Panc1 (cell line): ENCODE data around the gene ANTXR1. TPM values are rescaled to one million over a fixed set of nuclear protein-coding genes. Genes with fewer than 3 reads are reported as not detected.

Experiments
- ATAC-seq: fragments of 200-7000 bp; cut with Tn5 transposase; 2 replicates; pipeline ENCODE4 v1.9.1; 2020; ENCODE audit warnings: mild to moderate bottlenecking, moderate library complexity
- Bru-seq: library from RNA; stranded (reverse); fragments of 400-500 nt; gene quantifications from one replicate; lab custom pipeline; 2021; lab: Mats Ljungman, UMichigan
- BruChase-seq, 2 experiments: library from RNA; stranded (reverse); fragments of 400-500 nt; gene quantifications; one replicate each; lab custom pipeline; 2021; lab: Mats Ljungman, UMichigan
- BruUV-seq: library from RNA; stranded (reverse); fragments of 400-500 nt; replicated peaks from 2 replicates; lab custom pipeline; 2021; lab: Mats Ljungman, UMichigan
- CTCF ChIA-PET: fragments of 300-600 bp; sonication (Branson Sonifier 250); formaldehyde crosslinking; loops from one replicate; lab custom pipeline; 2022; ENCODE audit warnings: antibody characterized with exemption; lab: Charles Lee
- POLR2A ChIA-PET: fragments of 300-600 bp; sonication (Branson Sonifier 250); formaldehyde crosslinking; loops from one replicate; lab custom pipeline; 2022; ENCODE audit warnings: antibody characterized with exemption; lab: Charles Lee
- DNase-seq: peaks from one replicate; pipeline ENCODE4 v3.0.0-alpha.2; 2010; ENCODE audit warnings: low read depth, low spot score
- H3K27ac ChIP-seq: 2 replicates; pipeline ENCODE4 v1.5.1; 2011; ENCODE audit warnings: mild to moderate bottlenecking, low read length, inconsistent platforms
- H3K27me3 ChIP-seq: fragments of 200-500 bp; sonication (Bioruptor generic); 2 replicates; pipeline ENCODE4 v1.6.0; 2014; ENCODE audit warnings: low read length, inconsistent platforms; ENCODE audit not compliant: control insufficient read depth, insufficient read depth
- H3K36me3 ChIP-seq: fragments of 200-500 bp; sonication (Bioruptor generic); 2 replicates; pipeline ENCODE4 v1.5.1; 2014; ENCODE audit warnings: inconsistent platforms, mild to moderate bottlenecking, low read length, moderate library complexity; ENCODE audit not compliant: control insufficient read depth, insufficient read depth
- H3K4me1 ChIP-seq: 2 replicates; pipeline ENCODE4 v1.5.1; 2011; ENCODE audit warnings: inconsistent platforms, mild to moderate bottlenecking, low read length, moderate library complexity; ENCODE audit not compliant: control insufficient read depth, insufficient read depth
- H3K4me3 ChIP-seq, 2 experiments: 2 replicates each; pipeline ENCODE4 v1.5.1; 2011 to 2012; ENCODE audit warnings: low read depth in 2 of 2, low read length in 2 of 2, mild to moderate bottlenecking in 2 of 2, inconsistent platforms in 1 of 2, moderate library complexity in 1 of 2
- H3K9me3 ChIP-seq: fragments of 200-500 bp; sonication (Bioruptor generic); 2 replicates; pipeline ENCODE4 v1.5.1; 2014; ENCODE audit warnings: low read depth, mild to moderate bottlenecking, inconsistent platforms, low read length, moderate library complexity; ENCODE audit not compliant: control insufficient read depth, insufficient read depth
- CTCF ChIP-seq: fragments of 450-650 bp; IDR thresholded peaks from 2 replicates; pipeline ENCODE4 v1.5.1; 2017; ENCODE audit warnings: mild to moderate bottlenecking
- POLR2AphosphoS5 ChIP-seq: IDR thresholded peaks from 2 replicates; pipeline ENCODE4 v1.6.1; 2012; ENCODE audit warnings: mild to moderate bottlenecking, low read depth, low read length, moderate library complexity
- SIN3A ChIP-seq: IDR thresholded peaks from 2 replicates; pipeline ENCODE4 v1.6.1; 2012; ENCODE audit warnings: low read depth, mild to moderate bottlenecking, low read length, moderate library complexity, borderline replicate concordance; ENCODE audit not compliant: insufficient read depth
- TCF7L2 ChIP-seq: IDR thresholded peaks from 2 replicates; pipeline ENCODE4 v1.6.1; 2011; ENCODE audit warnings: mild to moderate bottlenecking, low read depth, low read length, inconsistent platforms
- in situ Hi-C: cut with HindIII; loops from 2 replicates; pipeline ENCODE4 v1.10.0; 2016; ENCODE audit warnings: low sequenced_read_pairs, low pct_unique_long_range_greater_than_20kb
- intact Hi-C: fragments of 100-400 bp; cut with micrococcal nuclease; formaldehyde crosslinking; loops from one replicate; pipeline ENCODE4 v1.10.0; 2022; ENCODE audit not compliant: unreplicated experiment
- long read RNA-seq: library from polyadenylated mRNA; unstranded; transcript quantifications from one replicate; pipeline ENCODE4 v2.0.0, GENCODE V29; 2021; ENCODE audit not compliant: unreplicated experiment
- polyA plus RNA-seq: library from polyadenylated mRNA; unstranded; fragments of >200 nt; gene quantifications from one replicate; pipeline ENCODE4 v1.2.1, GENCODE V29; 2012; ENCODE audit warnings: missing spikeins; ENCODE audit not compliant: insufficient read length
- total RNA-seq: library from RNA; stranded (reverse); gene quantifications from one replicate; pipeline ENCODE4 v1.2.1, GENCODE V29; 2021; ENCODE audit not compliant: unreplicated experiment
- TF ChIP-seq, protein P1 (sequence below), 2 experiments: IDR thresholded peaks; 2 replicates each; pipeline ENCODE4 v1.6.1; 2011 to 2012; ENCODE audit warnings: low read depth in 2 of 2, control low read depth in 1 of 2, low read length in 1 of 2, mild to moderate bottlenecking in 1 of 2, moderate library complexity in 1 of 2; ENCODE audit not compliant: insufficient read depth in 1 of 2

The ANTXR1 gene
- total RNA-seq = 132 TPM
- 82.7 TPM for polyA plus RNA-seq
- Bru-seq, nascent RNA = percentile 91 among the genes with signal in this experiment
- percentile 75 among the genes with signal in this experiment for BruChase-seq, experiment 1, labeled RNA remaining after a 2-hour chase
- percentile 82 among the genes with signal in this experiment for BruChase-seq, experiment 2, labeled RNA remaining after a 6-hour chase
- long read RNA-seq, full-length matches to known transcripts = 27 of 94 reads
- long read RNA-seq, partial matches to known transcripts = 39 of 94 reads
- long read RNA-seq, other reads (novel, unspliced or antisense) = 28 of 94 reads

DNA sequence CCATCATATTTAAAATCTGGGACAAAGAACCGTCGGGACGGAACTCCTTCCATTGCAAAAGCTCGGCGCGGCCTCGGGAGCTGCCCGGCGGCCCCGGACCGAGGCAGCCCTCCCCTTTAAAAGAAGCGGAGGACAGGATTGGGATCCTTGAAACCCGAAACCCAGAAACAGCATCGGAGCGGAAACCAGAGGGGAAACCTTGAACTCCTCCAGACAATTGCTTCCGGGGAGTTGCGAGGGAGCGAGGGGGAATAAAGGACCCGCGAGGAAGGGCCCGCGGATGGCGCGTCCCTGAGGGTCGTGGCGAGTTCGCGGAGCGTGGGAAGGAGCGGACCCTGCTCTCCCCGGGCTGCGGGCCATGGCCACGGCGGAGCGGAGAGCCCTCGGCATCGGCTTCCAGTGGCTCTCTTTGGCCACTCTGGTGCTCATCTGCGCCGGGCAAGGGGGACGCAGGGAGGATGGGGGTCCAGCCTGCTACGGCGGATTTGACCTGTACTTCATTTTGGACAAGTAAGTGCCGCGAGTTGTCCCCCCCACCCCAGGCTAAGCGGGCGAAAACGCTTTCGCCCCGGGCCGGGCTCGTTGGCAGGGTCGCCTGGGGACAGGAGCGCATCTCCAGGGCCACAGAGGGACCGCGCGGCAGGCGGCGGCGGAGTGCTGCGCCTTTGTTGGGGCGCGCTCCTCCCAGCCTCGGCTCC, at the start of gene ANTXR1:
ANTXR1 (plus strand) TSS at position 38 of the 698 bp plus-strand sequence; CDS start at position 359, 321 bp downstream.
- Histone ChIP-seq H3K36me3 (no peaks in the 10 kb centered on the region; the same call in none of the 2 replicates), H3K27me3 (no peaks in the 10 kb centered on the region), H3K27ac (peak within 1 kb of the TSS; percentile 96), H3K9me3 (no peaks in the 10 kb centered on the region), H3K4me1 (peaks cover 33% of the 10 kb centered on the region), H3K4me3 (peak within 1 kb of the TSS; percentile 85 to 98)
- DNase-seq = no peak
- intact Hi-C loops = loop anchor here (2.0 to 10.0 kb wide), 2 partner anchors 68 to 294 kb away; no protein-coding TSS in a partner anchor
- 0 out of 2 replicates have a peak, but pooled peaks have one; percentile 51 for TF ChIP-seq SIN3A
- TF ChIP-seq, protein P1, sequence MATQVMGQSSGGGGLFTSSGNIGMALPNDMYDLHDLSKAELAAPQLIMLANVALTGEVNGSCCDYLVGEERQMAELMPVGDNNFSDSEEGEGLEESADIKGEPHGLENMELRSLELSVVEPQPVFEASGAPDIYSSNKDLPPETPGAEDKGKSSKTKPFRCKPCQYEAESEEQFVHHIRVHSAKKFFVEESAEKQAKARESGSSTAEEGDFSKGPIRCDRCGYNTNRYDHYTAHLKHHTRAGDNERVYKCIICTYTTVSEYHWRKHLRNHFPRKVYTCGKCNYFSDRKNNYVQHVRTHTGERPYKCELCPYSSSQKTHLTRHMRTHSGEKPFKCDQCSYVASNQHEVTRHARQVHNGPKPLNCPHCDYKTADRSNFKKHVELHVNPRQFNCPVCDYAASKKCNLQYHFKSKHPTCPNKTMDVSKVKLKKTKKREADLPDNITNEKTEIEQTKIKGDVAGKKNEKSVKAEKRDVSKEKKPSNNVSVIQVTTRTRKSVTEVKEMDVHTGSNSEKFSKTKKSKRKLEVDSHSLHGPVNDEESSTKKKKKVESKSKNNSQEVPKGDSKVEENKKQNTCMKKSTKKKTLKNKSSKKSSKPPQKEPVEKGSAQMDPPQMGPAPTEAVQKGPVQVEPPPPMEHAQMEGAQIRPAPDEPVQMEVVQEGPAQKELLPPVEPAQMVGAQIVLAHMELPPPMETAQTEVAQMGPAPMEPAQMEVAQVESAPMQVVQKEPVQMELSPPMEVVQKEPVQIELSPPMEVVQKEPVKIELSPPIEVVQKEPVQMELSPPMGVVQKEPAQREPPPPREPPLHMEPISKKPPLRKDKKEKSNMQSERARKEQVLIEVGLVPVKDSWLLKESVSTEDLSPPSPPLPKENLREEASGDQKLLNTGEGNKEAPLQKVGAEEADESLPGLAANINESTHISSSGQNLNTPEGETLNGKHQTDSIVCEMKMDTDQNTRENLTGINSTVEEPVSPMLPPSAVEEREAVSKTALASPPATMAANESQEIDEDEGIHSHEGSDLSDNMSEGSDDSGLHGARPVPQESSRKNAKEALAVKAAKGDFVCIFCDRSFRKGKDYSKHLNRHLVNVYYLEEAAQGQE (IDR thresholded peaks at IDR 0.05; ENCODE audit: insufficient read depth in 1 of 2, low read depth in 2 of 2, low read length in 1 of 2) = no peak
- TF ChIP-seq CTCF = peak; percentile 25
- TF ChIP-seq TCF7L2 = no peak
- TF ChIP-seq POLR2AphosphoS5 = peak; percentile 65; the same call in 1 of the 2 replicates
- ChIA-PET POLR2A (no interaction called here), CTCF (no interaction called here)
- in situ Hi-C loops = no loop called here
- peak; percentile 82 for ATAC-seq
- TSS peak; percentile 71 for BruUV-seq

GRCh38 chr2:68964282-68964681, 48.7 kb upstream of the ANTXR1 start:
- H3K4me1 ChIP-seq = no peaks in the 10 kb centered on the region
- ATAC-seq (no peak), DNase-seq (no peak)
- H3K27ac ChIP-seq = no peak overlapping the region
- H3K4me3 ChIP-seq = no peak overlapping the region
- POLR2A ChIA-PET = no interaction called here
- intact Hi-C loops (no loop called here), in situ Hi-C loops (no loop called here)
- no TSS peak for BruUV-seq
- CTCF ChIA-PET = no interaction called here
- H3K9me3 ChIP-seq = no peaks in the 10 kb centered on the region
- TF ChIP-seq CTCF = no peak
- no peak for TF ChIP-seq POLR2AphosphoS5
- TF ChIP-seq, protein P1 (IDR thresholded peaks at IDR 0.05; ENCODE audit: insufficient read depth in 1 of 2, low read depth in 2 of 2, low read length in 1 of 2) = no peak
- no peak for TF ChIP-seq SIN3A
- TF ChIP-seq TCF7L2 = no peak
- H3K36me3 ChIP-seq = no peaks in the 10 kb centered on the region
- H3K27me3 ChIP-seq = no peaks in the 10 kb centered on the region
